Liver (tissue), 9 donors: ENCODE data around the gene NR0B2. TPM values are rescaled to one million over a fixed set of nuclear protein-coding genes. Genes with fewer than 3 reads are reported as not detected.

Experiments used
- DNase-seq: peaks from one replicate; pipeline ENCODE4 v3.0.0-alpha.2; 2017; ENCODE audit warnings: low spot score
- H3K27ac ChIP-seq, 2 donors: one replicate each; pipeline ENCODE4 v1.7.0; 2013; ENCODE audit warnings: inconsistent platforms in 2 of 2, low read length in 2 of 2, control low read depth in 1 of 2, low read depth in 1 of 2, mild to moderate bottlenecking in 1 of 2
- H3K27me3 ChIP-seq, 4 donors: one replicate each; pipeline versions ENCODE4 v1.6.1 to v1.7.0; 2013; ENCODE audit warnings: low read length in 3 of 4, inconsistent platforms in 1 of 4, mild to moderate bottlenecking in 1 of 4, moderate library complexity in 1 of 4; ENCODE audit not compliant: control insufficient read depth in 4 of 4, insufficient read depth in 4 of 4
- H3K36me3 ChIP-seq, 4 donors: one replicate each; pipeline versions ENCODE4 v1.6.1 to v1.7.0; 2013; ENCODE audit warnings: low read length in 3 of 4, mild to moderate bottlenecking in 3 of 4, low read depth in 1 of 4, moderate library complexity in 1 of 4; ENCODE audit not compliant: control insufficient read depth in 4 of 4, insufficient read depth in 3 of 4
- H3K4me1 ChIP-seq, 4 donors: one replicate each; pipeline versions ENCODE4 v1.6.1 to v1.7.0; 2013; ENCODE audit warnings: low read length in 3 of 4, mild to moderate bottlenecking in 3 of 4, moderate library complexity in 1 of 4; ENCODE audit not compliant: control insufficient read depth in 4 of 4, insufficient read depth in 4 of 4
- H3K4me3 ChIP-seq, 3 donors: one replicate each; pipeline versions ENCODE4 v1.6.1 to v1.7.0; 2013; ENCODE audit warnings: low read length in 3 of 3, control low read depth in 1 of 3, low read depth in 1 of 3, mild to moderate bottlenecking in 1 of 3
- H3K9ac ChIP-seq, 2 donors: one replicate each; pipeline ENCODE4 v1.7.0; 2013; ENCODE audit warnings: low read length in 2 of 2, mild to moderate bottlenecking in 2 of 2, moderate library complexity in 2 of 2, control low read depth in 1 of 2, low read depth in 1 of 2
- H3K9me3 ChIP-seq, 4 donors: one replicate each; pipeline versions ENCODE4 v1.6.1 to v1.7.0; 2013; ENCODE audit warnings: low read length in 3 of 4; ENCODE audit not compliant: control insufficient read depth in 4 of 4
- ATF3 ChIP-seq: IDR thresholded peaks from 2 replicates; pipeline ENCODE4 v1.6.1; 2016; ENCODE audit warnings: antibody characterized with exemption
- EGR1 ChIP-seq, 2 donors: IDR thresholded peaks; 2 replicates each; pipeline ENCODE4 v1.6.1; 2016 to 2018; ENCODE audit warnings: antibody characterized with exemption in 2 of 2, low read depth in 2 of 2
- FOXA1 ChIP-seq: IDR thresholded peaks from 2 replicates; pipeline ENCODE4 v1.6.1; 2016; ENCODE audit warnings: antibody characterized with exemption
- FOXA2 ChIP-seq: IDR thresholded peaks from 2 replicates; pipeline ENCODE4 v1.6.1; 2016; ENCODE audit warnings: antibody characterized with exemption
- HNF4A ChIP-seq, 2 donors: conservative IDR thresholded peaks; 2 replicates each; pipeline ENCODE4 v1.6.1; 2016; ENCODE audit warnings: antibody characterized with exemption in 2 of 2, mild to moderate bottlenecking in 2 of 2
- HNF4G ChIP-seq: IDR thresholded peaks from 2 replicates; pipeline ENCODE4 v1.6.1; 2016; ENCODE audit warnings: antibody characterized with exemption
- JUND ChIP-seq, 2 donors: IDR thresholded peaks; 2 replicates each; pipeline ENCODE4 v1.6.1; 2016; ENCODE audit warnings: antibody characterized with exemption in 2 of 2
- MAX ChIP-seq: IDR thresholded peaks from 2 replicates; pipeline ENCODE4 v1.6.1; 2016; ENCODE audit warnings: antibody characterized with exemption
- NR2F2 ChIP-seq: IDR thresholded peaks from 2 replicates; pipeline ENCODE4 v1.6.1; 2016; ENCODE audit warnings: antibody characterized with exemption
- RAD21 ChIP-seq, 2 donors: IDR thresholded peaks; 2 replicates each; pipeline ENCODE4 v1.6.1; 2016; ENCODE audit warnings: antibody characterized with exemption in 2 of 2, mild to moderate bottlenecking in 2 of 2
- REST ChIP-seq: IDR thresholded peaks from 2 replicates; pipeline ENCODE4 v1.6.1; 2016; ENCODE audit warnings: antibody characterized with exemption, mild to moderate bottlenecking
- RXRA ChIP-seq, 2 donors: IDR thresholded peaks; 2 replicates each; pipeline ENCODE4 v1.6.1; 2017 to 2018; ENCODE audit warnings: antibody characterized with exemption in 2 of 2, mild to moderate bottlenecking in 1 of 2
- WGBS: extraction: QIAGEN DNeasy Blood & Tissue Kit; methylation state at CpG from one replicate; pipeline ENCODE4 v1.1.7; 2013; 5-methylcytosine and 5-hydroxymethylcytosine counted together
- polyA plus RNA-seq, 2 donors: library from polyadenylated mRNA; stranded (reverse) in 1 of 2; unstranded in 1 of 2; fragments of 200-250 nt in 1 of 2; fragments of >200 nt in 1 of 2; fragmentation: Nextera tagmentation in 1 of 2; extraction: Ambion mirVana in 1 of 2; gene quantifications; one replicate each; pipeline versions ENCODE4 v1.2.1 to v1.2.3, GENCODE V29; 2013 to 2015
- total RNA-seq, 2 donors: library from RNA; depleted of rRNA; stranded (reverse); fragments of >200 nt; gene quantifications; one replicate each; pipeline ENCODE4 v1.2.3, GENCODE V29; 2014
- TF ChIP-seq, protein P1 (sequence below): fragments of 150-350 bp; IDR thresholded peaks from 2 replicates; pipeline ENCODE4 v1.5.1; 2017; ENCODE audit warnings: improper control_type of control experiment, low read depth, low read length; ENCODE audit not compliant: missing input control
- donor health status: healthy.
- donor health status: healthy.
- donor health status: healthy.
- donor health status: healthy.
- donor health status: healthy.

Gene NR0B2
- total and polyA plus RNA-seq, 4 donors = 15.7 to 166 (median 40.6) TPM

DNA sequence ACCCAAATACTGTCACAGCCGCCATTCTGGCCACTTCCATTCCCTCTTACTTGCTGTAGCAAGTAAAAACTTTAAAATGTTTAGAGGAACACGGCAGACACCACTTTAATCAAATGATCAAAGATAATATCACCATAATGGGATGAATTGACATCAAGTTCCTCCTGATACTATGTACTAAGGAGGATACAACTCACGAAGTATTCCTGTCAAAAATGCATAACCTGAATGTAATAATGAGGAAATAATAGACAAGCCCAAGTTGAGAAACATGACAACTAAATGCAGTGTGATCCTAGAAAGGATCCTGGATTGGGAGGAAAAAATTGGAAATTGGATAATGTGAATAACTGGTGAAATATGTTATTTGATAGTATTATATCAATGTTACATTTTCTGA lies 42.5 kb upstream of the NR0B2 start:
- Histone ChIP-seq H3K4me1 (peaks cover 0 to 14% (median 7%) of the 10 kb centered on the region in 4 donors), H3K27ac (no peak overlapping the region), H3K9me3 (no peaks in the 10 kb centered on the region), H3K27me3 (no peaks in the 10 kb centered on the region), H3K36me3 (peaks cover 0 to 1% (median 0%) of the 10 kb centered on the region in 4 donors), H3K4me3 (no peak overlapping the region), H3K9ac (no peak overlapping the region)
- 87% methylated on average over 3 of the region's 3 CpGs for WGBS
- no peak for TF ChIP-seq HNF4G
- no peak for DNase-seq

DNA sequence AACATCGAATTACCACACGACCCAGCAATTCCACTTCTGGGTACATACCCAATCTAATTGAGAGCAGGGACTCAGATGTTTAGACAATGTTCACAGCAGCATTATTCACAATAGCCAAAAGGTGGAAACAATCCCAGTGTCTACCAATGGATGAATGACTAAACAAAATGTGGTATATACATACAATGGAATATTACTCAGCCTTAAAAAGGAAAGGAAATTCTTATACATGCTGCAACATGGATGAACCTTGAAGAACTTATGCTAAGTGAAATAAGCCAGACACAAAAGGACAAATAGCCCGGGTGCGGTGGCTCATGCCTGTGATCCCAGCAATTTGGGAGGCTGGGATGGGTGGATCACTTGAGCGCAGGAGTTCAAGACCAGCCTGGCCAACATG lies 39.6 kb upstream of the NR0B2 start:
- Histone ChIP-seq H3K27me3 (no peaks in the 10 kb centered on the region), H3K36me3 (peaks cover 0 to 1% (median 0%) of the 10 kb centered on the region in 4 donors), H3K4me3 (no peak overlapping the region), H3K9ac (no peak overlapping the region), H3K9me3 (no peaks in the 10 kb centered on the region), H3K4me1 (peaks cover 2 to 16% (median 12%) of the 10 kb centered on the region in 4 donors), H3K27ac (no peak overlapping the region)
- 97% methylated on average over 5 of the region's 5 CpGs for WGBS
- TF ChIP-seq FOXA2 (no peak), MAX (no peak), JUND (IDR thresholded peaks at IDR 0.05) (no peak), RXRA (IDR thresholded peaks at IDR 0.05) (no peak)
- no peak for DNase-seq

DNA sequence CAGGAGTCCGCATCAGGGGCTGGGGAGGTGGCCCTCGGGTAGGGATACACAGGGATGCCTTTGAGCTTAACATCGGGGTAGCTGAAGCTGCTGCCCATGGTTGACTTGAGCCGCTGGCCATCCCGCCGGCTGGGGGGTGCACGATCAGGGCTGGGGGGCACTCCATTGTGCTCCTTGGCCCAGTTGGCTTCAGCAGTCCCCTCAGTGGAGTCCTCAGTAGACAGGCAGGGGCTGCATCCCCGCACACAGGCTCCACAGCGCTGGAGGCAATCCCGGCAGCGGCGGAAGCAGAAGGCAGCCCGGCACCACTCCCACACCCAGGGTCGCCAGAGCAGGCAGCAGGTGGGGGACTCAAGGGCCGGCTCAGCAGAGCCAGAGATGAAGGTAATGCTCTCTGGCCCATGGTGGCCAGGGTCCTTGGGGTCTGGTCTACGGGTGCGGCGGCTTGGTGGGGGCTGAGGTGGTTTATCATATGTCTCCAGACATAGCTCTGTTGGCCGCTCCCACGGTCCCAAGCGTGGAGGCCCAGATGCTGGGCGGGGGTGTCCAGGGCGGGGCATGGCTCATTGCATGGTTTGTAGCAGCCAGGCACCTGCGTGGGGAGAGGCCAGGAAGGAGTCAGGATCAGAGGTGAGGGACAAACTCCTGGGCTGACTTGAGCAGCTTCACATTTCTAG lies 38.2 kb upstream of the NR0B2 start:
- DNase-seq = peak; percentile 65
- Histone ChIP-seq H3K4me1 (peaks cover 7 to 27% (median 22%) of the 10 kb centered on the region in 4 donors), H3K36me3 (peaks cover 0 to 1% (median 0%) of the 10 kb centered on the region in 4 donors), H3K4me3 (no peak overlapping the region), H3K27me3 (no peaks in the 10 kb centered on the region), H3K9me3 (no peaks in the 10 kb centered on the region), H3K27ac (no peak overlapping the region), H3K9ac (no peak overlapping the region)
- no peak for TF ChIP-seq HNF4A (conservative IDR thresholded peaks at IDR 0.05)
- TF ChIP-seq MAX = no peak
- TF ChIP-seq, protein P1, sequence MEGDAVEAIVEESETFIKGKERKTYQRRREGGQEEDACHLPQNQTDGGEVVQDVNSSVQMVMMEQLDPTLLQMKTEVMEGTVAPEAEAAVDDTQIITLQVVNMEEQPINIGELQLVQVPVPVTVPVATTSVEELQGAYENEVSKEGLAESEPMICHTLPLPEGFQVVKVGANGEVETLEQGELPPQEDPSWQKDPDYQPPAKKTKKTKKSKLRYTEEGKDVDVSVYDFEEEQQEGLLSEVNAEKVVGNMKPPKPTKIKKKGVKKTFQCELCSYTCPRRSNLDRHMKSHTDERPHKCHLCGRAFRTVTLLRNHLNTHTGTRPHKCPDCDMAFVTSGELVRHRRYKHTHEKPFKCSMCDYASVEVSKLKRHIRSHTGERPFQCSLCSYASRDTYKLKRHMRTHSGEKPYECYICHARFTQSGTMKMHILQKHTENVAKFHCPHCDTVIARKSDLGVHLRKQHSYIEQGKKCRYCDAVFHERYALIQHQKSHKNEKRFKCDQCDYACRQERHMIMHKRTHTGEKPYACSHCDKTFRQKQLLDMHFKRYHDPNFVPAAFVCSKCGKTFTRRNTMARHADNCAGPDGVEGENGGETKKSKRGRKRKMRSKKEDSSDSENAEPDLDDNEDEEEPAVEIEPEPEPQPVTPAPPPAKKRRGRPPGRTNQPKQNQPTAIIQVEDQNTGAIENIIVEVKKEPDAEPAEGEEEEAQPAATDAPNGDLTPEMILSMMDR = no peak
- no peak for TF ChIP-seq HNF4G
- 93% methylated on average over 24 of the region's 24 CpGs for WGBS

GRCh38 chr1:26951216-26951615 lies 37.4 kb upstream of the NR0B2 start:
- no peak for DNase-seq
- 98% methylated on average over 14 of the region's 14 CpGs for WGBS
- peaks cover 0 to 1% (median 0%) of the 10 kb centered on the region in 4 donors for H3K36me3 ChIP-seq
- TF ChIP-seq, protein P1 = no peak
- TF ChIP-seq FOXA2 = no peak
- TF ChIP-seq EGR1 (IDR thresholded peaks at IDR 0.05; ENCODE audit: low read depth in 2 of 2) = no peak
- no peak for TF ChIP-seq RAD21 (IDR thresholded peaks at IDR 0.05)
- TF ChIP-seq MAX = no peak
- no peak for TF ChIP-seq REST
- TF ChIP-seq FOXA1 = no peak
- TF ChIP-seq JUND (IDR thresholded peaks at IDR 0.05) = no peak
- TF ChIP-seq ATF3 = no peak
- TF ChIP-seq NR2F2 = no peak

More at GRCh38 chr1:26951216-26951615, 37.4 kb upstream of the NR0B2 start:
- Histone ChIP-seq H3K9me3 (no peaks in the 10 kb centered on the region), H3K4me1 (peaks cover 11 to 33% (median 29%) of the 10 kb centered on the region in 4 donors), H3K27ac (no peak overlapping the region), H3K4me3 (no peak overlapping the region), H3K9ac (no peak overlapping the region), H3K27me3 (no peaks in the 10 kb centered on the region)
